GM23248 (cell line): ENCODE data around the gene PLA2G4F. TPM values are rescaled to one million over a fixed set of nuclear protein-coding genes. Genes with fewer than 3 reads are reported as not detected.
"Not testable (repeated sequence)": the region's sequence is repeated elsewhere in the genome, so short reads cannot be mapped to it uniquely, and the experiment has no call there.

Source experiments
- DNase-seq: peaks from one replicate; pipeline ENCODE4 v3.0.0-alpha.2; 2015
- H2AFZ ChIP-seq: fragments of 200-600 bp; sonication (generic); 2 replicates; pipeline ENCODE4 v1.6.1; 2016; ENCODE audit warnings: antibody characterized with exemption
- H3F3A ChIP-seq: fragments of 200-600 bp; sonication (generic); 2 replicates; pipeline ENCODE4 v1.6.1; 2016; ENCODE audit warnings: mild to moderate bottlenecking, antibody characterized with exemption, mixed run types; ENCODE audit not compliant: insufficient read depth
- H3K27ac ChIP-seq: fragments of 200-600 bp; sonication (generic); 2 replicates; pipeline ENCODE4 v1.5.1; 2016; ENCODE audit warnings: mild to moderate bottlenecking
- H3K27me3 ChIP-seq: fragments of 200-600 bp; sonication (generic); replicated peaks from 2 replicates; pipeline ENCODE4 v1.6.1; 2016; ENCODE audit warnings: mild to moderate bottlenecking; ENCODE audit not compliant: insufficient read depth
- H3K36me3 ChIP-seq: fragments of 200-600 bp; sonication (generic); 2 replicates; pipeline ENCODE4 v1.6.1; 2016; ENCODE audit warnings: low read depth, mild to moderate bottlenecking
- H3K4me1 ChIP-seq: fragments of 200-600 bp; sonication (generic); 2 replicates; pipeline ENCODE4 v1.6.1; 2016; ENCODE audit warnings: mild to moderate bottlenecking; ENCODE audit not compliant: insufficient read depth
- H3K4me2 ChIP-seq: fragments of 200-600 bp; sonication (generic); one replicate; pipeline ENCODE4 v1.6.1; 2016; ENCODE audit warnings: mild to moderate bottlenecking; ENCODE audit not compliant: unreplicated experiment
- H3K4me3 ChIP-seq: fragments of 200-600 bp; sonication (generic); 2 replicates; pipeline ENCODE4 v1.5.1; 2016; ENCODE audit warnings: mild to moderate bottlenecking
- H3K79me2 ChIP-seq: fragments of 200-600 bp; sonication (generic); 2 replicates; pipeline ENCODE4 v1.6.1; 2016; ENCODE audit warnings: mild to moderate bottlenecking; ENCODE audit not compliant: insufficient read depth
- H3K9ac ChIP-seq: fragments of 200-600 bp; sonication (generic); 2 replicates; pipeline ENCODE4 v1.6.1; 2016; ENCODE audit warnings: mild to moderate bottlenecking
- H3K9me2 ChIP-seq: fragments of 200-600 bp; sonication (generic); 2 replicates; pipeline ENCODE4 v1.6.1; 2016; ENCODE audit warnings: mixed run types, mild to moderate bottlenecking, moderate library complexity; ENCODE audit not compliant: insufficient read depth
- H3K9me3 ChIP-seq: fragments of 200-600 bp; sonication (generic); one replicate; pipeline ENCODE4 v1.6.1; 2017; ENCODE audit warnings: low read depth
- H4K20me1 ChIP-seq: fragments of 200-600 bp; sonication (generic); 2 replicates; pipeline ENCODE4 v1.6.0; 2016; ENCODE audit not compliant: insufficient read depth
- EZH2 ChIP-seq: fragments of 200-600 bp; sonication (generic); IDR thresholded peaks from 2 replicates; pipeline ENCODE4 v1.6.1; 2018; ENCODE audit warnings: antibody characterized with exemption, mild to moderate bottlenecking; ENCODE audit not compliant: insufficient read depth, poor library complexity, severe bottlenecking
- EZH2phosphoT487 ChIP-seq: fragments of 200-600 bp; sonication (generic); IDR thresholded peaks from 2 replicates; pipeline ENCODE4 v1.6.1; 2018; ENCODE audit warnings: antibody characterized with exemption, moderate library complexity, mild to moderate bottlenecking, low read depth; ENCODE audit not compliant: insufficient read depth
- WGBS, 2 experiments: methylation state at CpG; one replicate each; pipeline ENCODE4 v1.1.6; 2015 to 2017; ENCODE audit warnings: low lambda C conversion rate in 2 of 2, low coverage in 1 of 2; ENCODE audit errors: missing lambda C conversion rate in 2 of 2; 5-methylcytosine and 5-hydroxymethylcytosine counted together
- in situ Hi-C: fragments of 300-500 bp; cut with MboI; formaldehyde crosslinking; loops from 2 replicates; pipeline ENCODE4 v1.15.0; 2020
- polyA plus RNA-seq: library from polyadenylated mRNA; unstranded; fragments of >200 nt; fragmentation: Nextera tagmentation; extraction: Ambion mirVana; gene quantifications from 2 replicates; pipeline ENCODE4 v1.2.1, GENCODE V29; 2016
- total RNA-seq: library from RNA; depleted of rRNA; stranded (reverse); fragments of >200 nt; shearing (Covaris generic); gene quantifications from 2 replicates; pipeline ENCODE4 v1.2.3, GENCODE V29; 2014

The PLA2G4F gene
- total and polyA plus RNA-seq, 2 experiments from 2014 or later = not detected

GRCh38 chr15:42092398-42093318, 63.8 kb downstream of the PLA2G4F start:
- no peak for TF ChIP-seq EZH2phosphoT487
- TF ChIP-seq EZH2 = no peak

DNA sequence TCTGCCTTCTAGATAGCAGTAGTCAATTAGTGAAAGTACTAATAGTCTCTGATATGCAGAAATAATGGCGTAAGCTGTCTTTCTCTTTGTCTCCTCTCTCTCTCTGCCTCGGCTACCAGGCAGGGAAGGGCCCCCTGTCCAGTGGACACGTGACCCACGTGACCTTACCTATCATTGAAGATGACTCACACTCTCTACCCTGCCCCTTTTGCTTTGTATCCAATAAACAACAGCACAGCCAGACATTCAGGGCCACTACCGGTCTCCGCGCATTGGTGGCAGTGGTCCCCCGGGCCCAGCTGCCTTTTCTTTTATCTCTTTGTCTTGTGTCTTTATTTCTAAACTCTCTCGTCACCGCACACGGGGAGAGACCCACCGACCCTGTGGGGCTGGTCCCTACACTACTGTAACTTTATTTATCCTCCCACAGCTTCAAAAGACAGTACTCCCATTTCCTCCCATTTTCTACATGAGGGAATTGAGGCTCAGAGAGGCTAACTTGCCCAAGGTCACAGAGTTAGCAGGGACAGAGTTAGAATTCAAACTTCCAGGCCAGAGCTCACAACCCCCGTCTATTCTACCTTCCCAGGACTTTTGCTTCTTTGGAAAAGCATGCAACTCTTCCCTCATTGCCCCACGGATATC, 64.6 kb downstream of the PLA2G4F start:
- H3K9me2 ChIP-seq, H3K4me1 ChIP-seq, H4K20me1 ChIP-seq, H3K36me3 ChIP-seq, DNase-seq, H3F3A ChIP-seq, H3K9ac ChIP-seq, H3K79me2 ChIP-seq, H3K9me3 ChIP-seq, H3K4me2 ChIP-seq, H3K4me3 ChIP-seq, H2AFZ ChIP-seq, in situ Hi-C loops, H3K27ac ChIP-seq: not testable (repeated sequence)
- H3K27me3 ChIP-seq = peaks cover 39% of the 10 kb centered on the region; the same call in 1 of the 2 replicates
- WGBS, 2 experiments = 66 to 69% methylated on average over 14 of the region's 14 CpGs

More at GRCh38 chr15:42092398-42093318, 63.8 kb downstream of the PLA2G4F start:
- Histone ChIP-seq H3K4me1 (peaks cover 4% of the 10 kb centered on the region), H3F3A (no peaks in the 10 kb centered on the region), H3K9ac (no peak overlapping the region), H3K4me2 (no peak overlapping the region), H4K20me1 (no peaks in the 10 kb centered on the region), H3K9me3 (no peaks in the 10 kb centered on the region), H3K27ac (no peak overlapping the region), H3K79me2 (no peaks in the 10 kb centered on the region), H3K36me3 (no peaks in the 10 kb centered on the region), H3K27me3 (peaks cover 42% of the 10 kb centered on the region; the same call in 1 of the 2 replicates), H2AFZ (no peak overlapping the region), H3K9me2 (no peaks in the 10 kb centered on the region), H3K4me3 (no peak overlapping the region)
- in situ Hi-C loops = no loop called here
- DNase-seq = peak; percentile 42
- WGBS, 2 experiments = 54 to 55% methylated on average over 21 of the region's 21 CpGs

DNA sequence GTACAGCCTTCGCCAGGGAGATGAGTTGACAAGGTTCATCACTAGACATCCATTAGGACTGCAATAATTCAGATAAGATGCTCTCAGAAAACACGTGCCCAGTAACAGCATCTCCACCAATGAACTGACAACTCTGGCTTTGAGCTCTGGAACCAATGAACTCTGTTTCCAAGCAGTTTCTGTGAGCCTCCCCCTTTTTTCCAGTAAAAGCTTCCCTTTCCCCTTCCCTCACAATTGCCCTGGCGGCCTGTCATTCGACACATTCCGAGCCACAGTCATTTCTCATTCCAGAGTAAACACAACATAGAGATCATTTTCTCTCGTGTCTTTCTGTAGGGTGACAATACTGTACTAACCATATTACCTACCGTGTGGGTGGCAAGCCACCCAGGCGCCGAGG, 65.7 kb downstream of the PLA2G4F start:
- H4K20me1 ChIP-seq = no peaks in the 10 kb centered on the region
- H3K9ac ChIP-seq = no peak overlapping the region
- no peaks in the 10 kb centered on the region for H3K36me3 ChIP-seq
- H3F3A ChIP-seq = no peaks in the 10 kb centered on the region
- H3K9me2 ChIP-seq = no peaks in the 10 kb centered on the region
- no peaks in the 10 kb centered on the region for H3K9me3 ChIP-seq
- TF ChIP-seq EZH2phosphoT487 = no peak
- TF ChIP-seq EZH2 = no peak
- DNase-seq = no peak
- in situ Hi-C loops = no loop called here
- H3K79me2 ChIP-seq = no peaks in the 10 kb centered on the region
- 72 to 74% methylated on average over 9 of the region's 9 CpGs for WGBS, 2 experiments
- H3K4me3 ChIP-seq = no peak overlapping the region
- peaks cover 4% of the 10 kb centered on the region for H3K4me1 ChIP-seq
- H3K4me2 ChIP-seq = no peak overlapping the region
- no peak overlapping the region for H2AFZ ChIP-seq
- H3K27ac ChIP-seq = no peak overlapping the region
- H3K27me3 ChIP-seq = peaks cover 43% of the 10 kb centered on the region

- WGBS, 2 experiments = 48 to 50% methylated on average over 7 of the region's 7 CpGs
- Histone ChIP-seq H3F3A (no peaks in the 10 kb centered on the region), H4K20me1 (no peaks in the 10 kb centered on the region), H3K27ac (no peak overlapping the region), H3K27me3 (peaks cover 42% of the 10 kb centered on the region), H3K9ac (no peak overlapping the region), H3K4me1 (peaks cover 4% of the 10 kb centered on the region), H3K4me2 (no peak overlapping the region), H3K36me3 (no peaks in the 10 kb centered on the region), H3K79me2 (no peaks in the 10 kb centered on the region), H3K9me2 (no peaks in the 10 kb centered on the region), H3K9me3 (no peaks in the 10 kb centered on the region), H2AFZ (no peak overlapping the region), H3K4me3 (no peak overlapping the region)
- no peak for TF ChIP-seq EZH2
- TF ChIP-seq EZH2phosphoT487 = no peak
- in situ Hi-C loops = no loop called here
- DNase-seq = no peak
Observed at GRCh38 chr15:42090370-42090769, 66.1 kb downstream of the PLA2G4F start.
